ENCODE results near the gene FHL2. TPM values are rescaled to one million over a fixed set of nuclear protein-coding genes. Genes with fewer than 3 reads are reported as not detected.

Gene FHL2
- polyA plus RNA-seq, 1 donor from 2014 or later: 0.15 TPM

DNA sequence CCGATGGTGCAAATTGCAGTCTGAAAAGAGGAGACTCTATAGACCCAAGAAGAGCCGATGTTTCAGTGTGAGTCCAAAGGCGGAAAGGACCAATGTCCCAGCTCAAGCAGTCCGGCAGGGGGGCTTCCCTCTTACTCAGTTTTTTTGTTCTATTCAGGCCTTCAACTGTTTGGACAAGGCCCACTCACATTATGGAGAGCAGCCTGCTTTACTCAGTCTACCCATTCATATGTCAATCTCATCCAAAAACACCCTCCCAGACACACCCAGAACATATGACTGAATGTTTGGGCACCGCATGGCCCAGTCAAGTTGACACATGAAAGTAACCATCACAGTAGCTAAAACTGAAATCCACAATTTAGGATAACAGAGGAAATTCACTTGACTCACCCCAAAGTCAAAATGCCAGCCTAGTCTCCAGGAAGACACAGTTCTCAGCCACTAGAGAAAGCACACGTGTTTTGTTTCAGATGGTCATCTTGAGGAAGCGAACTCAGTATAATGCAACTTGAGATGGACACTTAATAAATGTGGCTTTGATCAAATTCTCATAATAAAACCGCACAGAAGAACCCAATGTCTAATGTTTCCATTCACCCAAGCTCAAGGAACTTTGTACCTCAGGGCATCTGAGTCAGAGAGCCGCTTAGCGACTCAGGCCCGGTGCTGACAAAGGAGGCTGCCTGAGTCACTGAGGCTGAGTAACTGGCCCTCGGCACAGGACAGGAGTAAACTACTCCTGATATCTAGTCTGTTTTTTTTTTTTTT lies 2.4 kb downstream of the FHL2 start:
- Mint-ChIP-seq H3K4me1 (peaks cover 0 to 4% (median 2%) of the 10 kb centered on the region in 3 donors), H3K4me3 (no peak overlapping the region), H3K36me3 (no peaks in the 10 kb centered on the region), H3K9me3 (no peaks in the 10 kb centered on the region), H3K27ac (no peak overlapping the region), H3K27me3 (peaks cover 24% of the 10 kb centered on the region)

DNA sequence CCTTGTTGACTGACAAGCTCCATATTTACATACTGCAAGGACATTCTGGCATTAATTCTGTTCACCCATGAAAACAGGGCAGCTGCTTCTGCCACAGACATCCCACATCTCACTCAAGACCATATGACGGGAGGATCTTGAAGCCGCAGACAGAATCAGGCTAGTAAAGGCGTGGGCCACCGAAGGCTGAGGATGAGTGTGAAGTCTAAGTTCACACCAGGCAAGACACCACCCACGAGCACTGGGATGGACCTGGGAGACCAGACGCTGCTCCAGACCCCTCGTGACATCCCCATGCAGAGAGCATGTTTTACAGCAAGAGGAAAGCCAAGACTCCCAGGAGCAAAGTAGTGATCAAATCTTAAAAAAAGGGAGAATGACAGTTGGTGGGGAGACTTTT lies 3.2 kb downstream of the FHL2 start:
- H3K4me1 Mint-ChIP-seq: peaks cover 0 to 4% (median 2%) of the 10 kb centered on the region in 3 donors
- H3K27me3 Mint-ChIP-seq: peaks cover 24% of the 10 kb centered on the region
- H3K4me3 Mint-ChIP-seq: no peak overlapping the region

DNA sequence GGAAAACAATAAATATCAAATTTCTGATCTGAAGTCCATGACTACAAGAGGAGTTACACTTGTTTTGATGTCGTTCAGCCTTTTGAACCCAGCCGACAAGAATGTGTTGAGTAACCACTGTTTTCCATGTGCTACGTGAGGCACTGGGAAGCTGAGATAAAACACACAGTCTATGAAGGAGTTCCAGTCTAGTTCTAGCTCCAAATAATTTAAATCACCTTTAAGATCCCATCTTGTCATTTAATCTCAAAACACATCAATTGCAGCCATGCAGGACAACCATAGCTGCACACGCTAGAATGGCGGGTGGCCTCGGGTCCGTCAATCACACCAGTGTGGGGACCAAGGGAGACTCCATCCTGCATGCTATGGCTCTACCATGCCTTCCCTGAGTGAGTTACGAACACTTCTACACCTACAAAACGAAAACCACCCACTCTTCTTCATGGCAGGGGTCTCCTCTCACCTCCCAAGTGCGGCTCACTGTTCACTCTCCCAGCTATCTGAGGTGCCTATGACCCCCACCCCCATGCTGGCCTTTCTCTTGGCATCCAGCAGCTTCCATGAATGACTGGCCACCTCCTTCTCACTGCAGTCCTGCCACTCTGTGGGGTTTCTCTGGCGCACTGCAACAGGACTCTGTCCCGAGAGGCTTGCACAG lies 3.8 kb downstream of the FHL2 start:
- no peak overlapping the region for H3K4me3 Mint-ChIP-seq
- no peak overlapping the region for H3K27ac Mint-ChIP-seq
- H3K4me1 Mint-ChIP-seq: peaks cover 0 to 4% (median 2%) of the 10 kb centered on the region in 3 donors
- H3K9me3 Mint-ChIP-seq: no peaks in the 10 kb centered on the region
- H3K27me3 Mint-ChIP-seq: peaks cover 24% of the 10 kb centered on the region
- no peaks in the 10 kb centered on the region for H3K36me3 Mint-ChIP-seq

More for the DNA sequence above, 3.2 kb downstream of the FHL2 start:
- Mint-ChIP-seq H3K27ac (no peak overlapping the region), H3K9me3 (no peaks in the 10 kb centered on the region), H3K36me3 (no peaks in the 10 kb centered on the region)

DNA sequence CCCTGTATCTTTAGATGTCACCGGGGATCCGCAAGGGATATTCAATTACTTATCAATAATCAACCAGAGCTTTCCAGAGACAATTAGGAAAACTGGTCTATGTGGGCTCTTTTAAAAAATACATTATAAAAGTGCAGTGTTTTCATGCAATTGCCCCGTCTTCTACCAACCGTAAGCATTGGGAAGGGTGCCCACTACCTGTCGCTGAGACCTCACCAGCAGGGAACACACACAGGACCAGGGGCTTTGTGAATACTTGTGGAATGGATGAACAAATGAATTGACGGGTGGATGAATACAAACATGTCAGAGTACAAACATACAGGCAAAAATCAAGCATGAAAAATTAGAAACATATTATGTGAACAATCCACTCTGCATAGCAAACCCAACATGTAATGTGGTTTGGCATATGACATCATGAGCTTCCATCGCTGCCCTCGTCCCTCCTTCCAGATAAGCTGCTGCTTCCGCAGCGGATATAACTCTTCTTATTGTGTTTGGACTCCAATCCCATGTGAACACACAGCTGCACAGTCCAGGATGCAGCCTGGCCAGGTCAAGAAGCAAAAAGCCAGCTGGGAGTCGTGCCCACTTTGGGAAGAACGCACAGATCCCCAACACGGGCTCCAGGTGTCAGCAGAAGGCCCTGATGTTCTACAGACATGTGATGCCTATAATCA lies 5.3 kb downstream of the FHL2 start:
- Mint-ChIP-seq H3K36me3 (no peaks in the 10 kb centered on the region), H3K4me1 (peaks cover 0 to 2% (median 2%) of the 10 kb centered on the region in 3 donors), H3K27ac (no peak overlapping the region), H3K9me3 (no peaks in the 10 kb centered on the region), H3K4me3 (no peak overlapping the region), H3K27me3 (peaks cover 14% of the 10 kb centered on the region)

DNA sequence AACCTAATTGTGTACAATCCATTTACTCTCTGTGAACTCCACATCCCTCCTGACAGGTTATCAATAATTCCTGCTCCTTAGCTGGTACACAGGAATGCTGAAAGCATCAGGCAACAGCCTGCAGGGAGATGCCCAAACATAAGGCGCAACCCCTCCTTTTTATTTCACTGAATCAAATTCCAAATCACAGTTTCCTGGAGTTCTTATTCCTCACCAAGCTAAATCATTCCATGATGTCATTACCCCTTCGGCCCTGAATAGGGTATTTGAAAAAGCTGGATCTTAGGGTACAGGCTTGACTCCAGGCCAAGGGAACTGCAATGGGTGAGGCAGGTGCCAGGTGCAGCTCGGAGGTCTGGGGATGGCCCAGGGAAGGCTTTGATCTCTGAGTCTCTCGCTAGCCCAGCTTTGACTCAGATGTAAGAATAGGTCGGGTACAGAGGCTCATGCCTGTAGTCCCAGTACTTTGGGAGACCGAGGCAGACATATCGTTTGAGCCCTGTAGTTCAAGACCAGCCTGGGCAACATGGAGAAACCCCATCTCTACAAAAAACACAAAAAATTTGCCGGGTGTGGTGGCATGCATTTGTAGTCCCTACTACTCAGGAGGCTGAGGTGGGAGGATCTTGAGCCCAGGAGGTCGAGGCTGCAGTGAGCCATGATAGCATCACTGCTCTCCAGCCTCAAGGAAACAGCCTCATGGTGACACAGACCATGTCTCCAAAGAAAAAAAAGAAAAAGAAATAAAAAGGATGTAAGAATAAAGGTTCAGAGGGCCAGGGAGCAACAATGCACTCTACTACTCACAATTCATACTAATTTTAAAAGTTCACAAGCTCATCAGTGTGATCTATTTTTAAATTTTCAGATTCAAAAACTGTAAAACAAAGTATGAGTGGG lies 6.8 kb downstream of the FHL2 start:
- no peaks in the 10 kb centered on the region for H3K36me3 Mint-ChIP-seq

DNA sequence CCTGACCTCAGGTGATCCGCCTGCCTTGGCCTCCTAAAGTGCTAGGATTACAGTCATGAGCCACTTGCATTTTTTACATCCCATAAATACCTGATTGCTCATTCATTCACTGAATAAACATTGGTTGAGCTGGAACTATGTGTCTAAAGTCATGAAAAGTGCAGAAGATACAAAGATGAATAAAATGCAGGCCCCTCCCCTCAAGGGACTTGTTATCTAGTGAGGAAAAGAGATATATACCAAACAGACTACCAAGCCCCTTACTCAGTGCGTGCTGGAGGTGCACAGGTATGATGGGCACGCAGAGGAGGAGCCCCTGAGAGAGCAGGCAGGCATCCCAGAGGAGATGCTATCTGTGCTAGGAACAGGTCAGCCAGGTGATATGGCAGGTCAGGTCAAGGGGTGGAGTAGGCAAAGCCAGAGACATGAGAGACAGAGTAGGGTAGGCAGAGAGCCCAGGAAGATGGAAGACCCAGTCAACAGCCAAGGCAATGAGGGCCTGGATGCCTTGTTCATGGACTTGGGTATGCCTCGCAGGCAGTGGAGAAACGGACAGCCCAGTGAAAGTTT lies 7.7 kb downstream of the FHL2 start:
- H3K9me3 Mint-ChIP-seq: peaks cover 0 to 4% (median 0%) of the 10 kb centered on the region in 3 donors
- H3K27me3 Mint-ChIP-seq: peaks cover 7% of the 10 kb centered on the region
- H3K36me3 Mint-ChIP-seq: no peaks in the 10 kb centered on the region
- no peak overlapping the region for H3K4me3 Mint-ChIP-seq
- H3K4me1 Mint-ChIP-seq: no peaks in the 10 kb centered on the region
- no peak overlapping the region for H3K27ac Mint-ChIP-seq

More for the DNA sequence above, 6.8 kb downstream of the FHL2 start:
- Mint-ChIP-seq H3K27ac (no peak overlapping the region), H3K4me3 (no peak overlapping the region), H3K4me1 (no peaks in the 10 kb centered on the region), H3K9me3 (peaks cover 0 to 4% (median 0%) of the 10 kb centered on the region in 3 donors), H3K27me3 (peaks cover 11% of the 10 kb centered on the region)

DNA sequence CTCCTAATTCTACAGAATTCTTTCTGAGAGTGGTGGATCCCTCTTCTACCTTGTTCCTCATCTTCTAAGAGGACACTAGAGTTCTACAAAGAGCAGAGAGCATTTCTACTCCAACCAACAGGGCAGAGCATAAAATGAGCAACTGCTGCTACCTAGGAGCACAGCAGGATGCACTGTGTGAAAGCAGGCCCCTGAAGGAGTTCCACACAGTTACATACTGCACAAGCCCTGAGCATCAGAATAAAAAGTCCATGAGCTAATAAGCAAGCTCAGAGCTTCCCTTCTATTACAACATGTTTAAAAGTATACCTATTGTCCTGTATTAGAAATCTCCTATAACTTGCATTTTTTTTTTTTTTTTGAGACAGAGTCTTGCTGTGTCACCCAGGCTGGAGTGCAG lies 8.4 kb downstream of the FHL2 start:
- H3K4me3 Mint-ChIP-seq: no peak overlapping the region
- H3K9me3 Mint-ChIP-seq: peaks cover 0 to 4% (median 0%) of the 10 kb centered on the region in 3 donors
- no peaks in the 10 kb centered on the region for H3K36me3 Mint-ChIP-seq
- H3K27ac Mint-ChIP-seq: no peak overlapping the region
- H3K4me1 Mint-ChIP-seq: no peaks in the 10 kb centered on the region
- H3K27me3 Mint-ChIP-seq: peaks cover 5% of the 10 kb centered on the region

DNA sequence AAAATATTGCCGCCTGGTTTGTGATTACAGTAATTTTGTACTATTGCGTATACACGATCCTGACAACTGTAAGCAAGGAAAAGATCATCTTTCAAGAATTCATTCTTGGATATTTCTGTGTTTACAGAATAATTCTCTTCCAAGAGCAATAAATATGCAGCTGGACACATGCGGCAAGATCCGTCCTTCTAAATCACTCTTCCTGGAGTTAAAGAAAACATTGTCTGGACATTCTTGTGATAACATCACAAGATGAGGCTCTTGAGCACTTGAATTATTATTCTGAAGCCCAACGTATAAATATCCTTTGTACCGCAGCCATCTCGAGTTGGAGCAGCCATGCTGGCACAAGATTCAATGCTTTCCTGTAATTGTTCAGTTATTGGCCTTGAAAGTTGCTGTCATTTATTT lies 9.9 kb downstream of the FHL2 start:
- Mint-ChIP-seq H3K27me3 (peaks cover 7% of the 10 kb centered on the region), H3K4me3 (no peak overlapping the region), H3K36me3 (peaks cover 2% of the 10 kb centered on the region), H3K9me3 (peaks cover 0 to 4% (median 0%) of the 10 kb centered on the region in 3 donors), H3K4me1 (no peaks in the 10 kb centered on the region), H3K27ac (no peak overlapping the region)

DNA sequence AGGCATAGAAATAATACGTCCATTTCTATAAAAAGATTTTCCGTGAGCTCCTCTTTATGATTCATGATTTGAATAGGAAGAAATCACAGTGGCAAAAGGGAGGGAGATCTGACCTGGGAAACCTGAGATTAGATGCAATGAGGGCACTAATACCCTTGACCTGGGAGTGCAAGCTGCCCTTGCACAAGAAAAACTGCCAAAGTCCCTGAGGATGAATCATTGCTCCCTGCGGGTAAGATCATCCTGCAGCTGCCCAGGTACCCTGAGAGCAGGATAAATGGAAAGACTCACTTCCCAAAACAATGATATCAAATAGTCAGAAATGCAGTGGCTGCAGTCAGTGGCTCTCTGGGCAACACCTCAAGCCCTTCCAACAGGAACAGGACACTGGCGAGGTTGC lies 11.6 kb downstream of the FHL2 start:
- no peak overlapping the region for H3K4me3 Mint-ChIP-seq
- H3K27ac Mint-ChIP-seq: no peak overlapping the region
- peaks cover 3% of the 10 kb centered on the region for H3K27me3 Mint-ChIP-seq
- H3K4me1 Mint-ChIP-seq: no peaks in the 10 kb centered on the region
- peaks cover 2% of the 10 kb centered on the region for H3K36me3 Mint-ChIP-seq
- H3K9me3 Mint-ChIP-seq: peaks cover 0 to 4% (median 0%) of the 10 kb centered on the region in 3 donors

DNA sequence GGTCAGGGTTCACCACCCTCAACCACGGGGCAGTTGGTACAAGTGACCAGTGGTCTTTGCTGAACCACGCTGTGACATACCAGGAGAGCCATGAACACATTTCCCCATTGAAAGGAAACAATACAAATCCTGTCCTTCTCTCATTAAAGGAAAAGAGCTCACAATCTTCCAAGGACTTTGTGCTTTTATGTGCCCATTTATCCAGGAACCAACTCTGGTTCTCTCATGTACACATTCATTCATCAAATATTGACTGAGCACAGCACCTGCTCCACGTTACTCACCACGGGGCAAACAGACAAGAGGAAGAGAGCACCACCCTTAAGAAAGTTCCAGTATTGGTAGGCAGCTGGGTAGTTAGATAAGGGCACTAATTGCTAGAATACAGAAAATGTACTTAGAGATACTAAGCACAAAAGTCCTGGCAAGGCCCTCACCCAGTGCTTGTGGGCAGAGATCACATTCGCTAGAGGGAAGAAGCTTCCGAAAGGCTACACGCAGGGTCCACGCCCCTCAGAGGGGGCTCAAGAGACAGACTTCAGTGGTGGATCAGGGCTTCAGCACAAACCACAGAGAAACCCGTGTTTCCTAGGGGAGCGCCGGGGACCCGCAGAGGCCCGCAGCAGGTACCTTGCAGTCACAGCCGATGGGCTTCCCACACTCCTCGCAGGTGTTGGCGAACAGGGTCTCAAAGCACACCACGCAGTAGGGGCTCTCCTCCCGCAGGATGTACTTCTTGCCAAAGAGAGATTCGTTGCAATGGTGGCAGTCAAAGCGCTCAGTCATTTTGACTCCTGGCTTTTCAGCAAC lies 12.9 kb downstream of the FHL2 start:
- Mint-ChIP-seq H3K27me3 (peaks cover 3% of the 10 kb centered on the region), H3K27ac (no peak overlapping the region), H3K4me1 (no peaks in the 10 kb centered on the region), H3K9me3 (peaks cover 0 to 4% (median 0%) of the 10 kb centered on the region in 3 donors), H3K4me3 (no peak overlapping the region), H3K36me3 (peaks cover 2% of the 10 kb centered on the region)

DNA sequence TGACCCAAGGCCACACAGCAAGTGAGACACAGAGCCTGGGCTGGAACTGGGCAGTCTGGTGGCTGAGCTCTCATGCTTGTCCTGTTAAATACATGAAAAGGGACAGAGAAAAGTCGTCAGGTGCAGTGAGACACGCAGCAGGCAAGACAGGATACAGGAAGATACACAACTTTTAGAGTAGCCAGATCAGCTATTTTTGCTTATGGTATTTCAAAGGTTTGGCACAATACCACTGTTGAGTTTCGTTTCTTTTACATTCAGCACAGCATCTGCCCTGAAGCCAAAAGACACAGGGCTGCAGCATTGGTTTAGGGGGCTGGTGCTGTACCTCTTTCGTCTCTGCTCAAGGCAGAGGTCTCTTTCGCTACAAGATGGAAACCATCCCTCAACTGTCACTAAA lies 14.0 kb downstream of the FHL2 start:
- H3K27ac Mint-ChIP-seq: no peak overlapping the region
- H3K4me3 Mint-ChIP-seq: no peak overlapping the region
- peaks cover 0 to 4% (median 0%) of the 10 kb centered on the region in 3 donors for H3K9me3 Mint-ChIP-seq
- peaks cover 2% of the 10 kb centered on the region for H3K36me3 Mint-ChIP-seq
- peaks cover 5% of the 10 kb centered on the region for H3K27me3 Mint-ChIP-seq
- H3K4me1 Mint-ChIP-seq: no peaks in the 10 kb centered on the region

DNA sequence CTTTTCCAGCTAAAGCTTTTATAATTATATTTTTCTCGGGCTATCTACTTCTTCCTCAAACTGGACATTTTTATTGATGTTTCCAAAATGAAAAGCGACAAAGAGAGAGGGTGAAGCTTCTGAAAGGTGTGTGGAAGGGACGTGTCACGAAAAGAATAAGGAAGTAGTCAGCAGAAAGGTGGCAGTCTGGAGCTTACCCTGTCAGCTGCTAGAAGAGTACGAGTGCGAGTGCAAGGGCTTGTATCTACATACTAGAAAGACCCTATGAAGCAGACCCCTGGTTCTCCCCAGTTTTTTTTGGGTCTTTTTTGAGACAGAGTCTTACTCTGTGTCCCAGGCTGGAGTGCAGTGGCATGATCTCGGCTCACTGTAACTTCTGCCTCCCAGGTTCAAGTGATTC lies 14.6 kb downstream of the FHL2 start:
- peaks cover 0 to 4% (median 0%) of the 10 kb centered on the region in 3 donors for H3K9me3 Mint-ChIP-seq
- H3K36me3 Mint-ChIP-seq: peaks cover 2% of the 10 kb centered on the region
- no peak overlapping the region for H3K27ac Mint-ChIP-seq
- no peaks in the 10 kb centered on the region for H3K4me1 Mint-ChIP-seq
- H3K27me3 Mint-ChIP-seq: peaks cover 5% of the 10 kb centered on the region
- no peak overlapping the region for H3K4me3 Mint-ChIP-seq

DNA sequence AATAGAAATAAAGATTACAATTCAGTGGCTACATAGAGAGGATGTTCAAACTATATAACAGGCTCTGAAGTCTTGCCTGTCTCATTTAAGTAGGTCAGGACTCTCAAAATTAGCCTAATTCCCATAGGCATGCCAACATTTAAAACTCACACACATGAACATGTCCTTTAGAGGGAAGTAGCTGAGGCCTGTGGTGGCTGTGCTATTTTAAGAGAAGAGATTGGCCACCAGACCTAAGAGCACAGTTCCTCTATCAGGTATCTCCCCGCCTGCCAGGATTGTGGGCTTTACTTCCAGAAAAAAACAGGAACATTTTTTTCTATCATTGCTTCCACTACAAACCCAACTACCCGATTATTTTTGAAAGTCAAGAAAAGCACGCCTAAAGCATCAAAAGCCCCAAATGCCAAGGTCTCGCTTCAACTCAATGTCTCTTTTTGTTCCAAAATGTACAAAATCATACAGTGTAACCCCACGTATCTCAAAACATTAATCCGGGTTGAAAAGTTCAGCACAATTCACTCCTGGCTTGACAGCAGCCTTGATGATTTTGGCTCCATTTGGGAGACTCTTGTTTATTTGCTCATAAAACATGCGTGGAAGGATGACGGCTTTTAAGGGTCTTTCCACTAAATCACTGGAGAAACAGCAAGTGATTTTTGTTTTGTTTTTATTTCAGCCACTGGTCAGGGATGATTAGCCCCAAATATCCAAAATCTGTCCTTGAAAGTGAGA lies 15.3 kb downstream of the FHL2 start:
- H3K4me1 Mint-ChIP-seq: no peaks in the 10 kb centered on the region
- H3K27ac Mint-ChIP-seq: no peak overlapping the region
- peaks cover 2% of the 10 kb centered on the region for H3K36me3 Mint-ChIP-seq
- peaks cover 0 to 4% (median 0%) of the 10 kb centered on the region in 3 donors for H3K9me3 Mint-ChIP-seq
- H3K4me3 Mint-ChIP-seq: no peak overlapping the region
- H3K27me3 Mint-ChIP-seq: peaks cover 5% of the 10 kb centered on the region

Measured in IgD-negative memory B cell (primary cell).